ENCODE measurements around the gene TK2.
"Not testable (repeated sequence)": the region's sequence is repeated elsewhere in the genome, so short reads cannot be mapped to it uniquely, and the experiment has no call there.

Gene TK2

GRCh38 chr16:66568355-66568754 is 18.4 kb upstream of the TK2 start:
- peaks cover 2% of the 10 kb centered on the region for H3K36me3 ChIP-seq (ENCODE audit: control insufficient read depth, insufficient read depth, low read length)
- TF ChIP-seq CTCF (IDR thresholded peaks at IDR 0.05; ENCODE audit: insufficient read depth, low read length, poor library complexity, severe bottlenecking), result no peak
- H3K4me3 ChIP-seq (replicated peaks; ENCODE audit: low read depth, low read length), result no peak overlapping the region
- no peaks in the 10 kb centered on the region for H3K27me3 ChIP-seq (replicated peaks; ENCODE audit: control insufficient read depth, insufficient read depth, low read length)
- DNase-seq (ENCODE audit: extremely low read depth, insufficient read length), result no peak

GRCh38 chr16:66567270-66567669 is 17.3 kb upstream of the TK2 start:
- H3K36me3 ChIP-seq (ENCODE audit: control insufficient read depth, insufficient read depth, low read length); DNase-seq (ENCODE audit: extremely low read depth, insufficient read length); H3K4me3 ChIP-seq (replicated peaks; ENCODE audit: low read depth, low read length); H3K27me3 ChIP-seq (replicated peaks; ENCODE audit: control insufficient read depth, insufficient read depth, low read length): not testable (repeated sequence)

- peaks cover 2% of the 10 kb centered on the region for H3K36me3 ChIP-seq (ENCODE audit: control insufficient read depth, insufficient read depth, low read length)
- no peaks in the 10 kb centered on the region for H3K27me3 ChIP-seq (replicated peaks; ENCODE audit: control insufficient read depth, insufficient read depth, low read length)
- no peak for TF ChIP-seq CTCF (IDR thresholded peaks at IDR 0.05; ENCODE audit: insufficient read depth, low read length, poor library complexity, severe bottlenecking)
- no peak for DNase-seq (ENCODE audit: extremely low read depth, insufficient read length)
- no peak within 1 kb of the TSS for H3K4me3 ChIP-seq (replicated peaks; ENCODE audit: low read depth, low read length)
These were observed 16.4 kb upstream of the TK2 start, which contains the start of gene CMTM1 for GRCh38 chr16:66566051-66566901. Gene CMTM1, plus strand, starts transcription at chr16:66566439. Its CDS starts 75 bp downstream, at chr16:66566514.

- H3K36me3 ChIP-seq (ENCODE audit: control insufficient read depth, insufficient read depth, low read length), result peaks cover 2% of the 10 kb centered on the region
- no peak for TF ChIP-seq CTCF (IDR thresholded peaks at IDR 0.05; ENCODE audit: insufficient read depth, low read length, poor library complexity, severe bottlenecking)
- no peaks in the 10 kb centered on the region for H3K27me3 ChIP-seq (replicated peaks; ENCODE audit: control insufficient read depth, insufficient read depth, low read length)
- no peak overlapping the region for H3K4me3 ChIP-seq (replicated peaks; ENCODE audit: low read depth, low read length)
- no peak for DNase-seq (ENCODE audit: extremely low read depth, insufficient read length)
These were observed 13.8 kb upstream of the TK2 start for GRCh38 chr16:66563574-66564334.

- H3K36me3 ChIP-seq (ENCODE audit: control insufficient read depth, insufficient read depth, low read length), result peaks cover 2% of the 10 kb centered on the region
- no peaks in the 10 kb centered on the region for H3K27me3 ChIP-seq (replicated peaks; ENCODE audit: control insufficient read depth, insufficient read depth, low read length)
- no peak overlapping the region for H3K4me3 ChIP-seq (replicated peaks; ENCODE audit: low read depth, low read length)
- DNase-seq (ENCODE audit: extremely low read depth, insufficient read length), result no peak
- TF ChIP-seq CTCF (IDR thresholded peaks at IDR 0.05; ENCODE audit: insufficient read depth, low read length, poor library complexity, severe bottlenecking), result no peak
These were observed 13.1 kb upstream of the TK2 start for GRCh38 chr16:66562986-66563385.

- no peaks in the 10 kb centered on the region for H3K27me3 ChIP-seq (replicated peaks; ENCODE audit: control insufficient read depth, insufficient read depth, low read length)
- H3K36me3 ChIP-seq (ENCODE audit: control insufficient read depth, insufficient read depth, low read length), result peaks cover 2% of the 10 kb centered on the region
- peak; percentile 9 for TF ChIP-seq CTCF (IDR thresholded peaks at IDR 0.05; ENCODE audit: insufficient read depth, low read length, poor library complexity, severe bottlenecking)
- H3K4me3 ChIP-seq (replicated peaks; ENCODE audit: low read depth, low read length), result no peak overlapping the region
- no peak for DNase-seq (ENCODE audit: extremely low read depth, insufficient read length)
These were observed 12.5 kb upstream of the TK2 start for GRCh38 chr16:66562409-66562808.

Data from GM06990 (cell line).